HEK293 (cell line): ENCODE data around the gene SBNO2.

Experiments
- CTCF ChIA-PET: fragments of 350-600 bp; formaldehyde crosslinking; extraction: SDS; loops from one replicate; lab custom pipeline; 2021; ENCODE audit warnings: antibody characterized with exemption; lab: Yijun Ruan, JAX
- POLR2A ChIA-PET: fragments of 300-600 bp; formaldehyde crosslinking; extraction: SDS; loops from one replicate; lab custom pipeline; 2020; ENCODE audit warnings: antibody characterized with exemption, inconsistent platforms; lab: Yijun Ruan, JAX
- H3K27ac ChIP-seq: fragments of 200-500 bp; sonication (Bioruptor generic); 2 replicates; pipeline ENCODE4 v1.5.1; 2014; ENCODE audit warnings: low read depth, low read length, control low read depth, inconsistent platforms; ENCODE audit errors: extremely low read depth
- H3K36me3 ChIP-seq, 2 experiments: fragments of 200-500 bp in 1 of 2; sonication (Bioruptor generic) in 1 of 2; 1 replicate in 1 of 2; 2 replicates in 1 of 2; pipeline ENCODE4 v1.5.1; 2014 to 2017; ENCODE audit warnings: inconsistent platforms in 2 of 2, low read length in 2 of 2; ENCODE audit not compliant: control insufficient read depth in 2 of 2, insufficient read depth in 1 of 2
- H3K4me1 ChIP-seq: fragments of 200-500 bp; sonication (Bioruptor generic); 2 replicates; pipeline ENCODE4 v1.5.1; 2014; ENCODE audit warnings: mild to moderate bottlenecking, low read length, inconsistent platforms; ENCODE audit not compliant: control insufficient read depth, insufficient read depth
- H3K4me3 ChIP-seq: 2 replicates; pipeline ENCODE4 v1.5.1; 2011; ENCODE audit warnings: low read depth, mild to moderate bottlenecking, control low read depth, low read length, moderate library complexity
- H3K9me3 ChIP-seq: fragments of 200-500 bp; sonication (Bioruptor generic); 2 replicates; pipeline ENCODE4 v1.5.1; 2014; ENCODE audit warnings: low read depth, low read length, inconsistent platforms; ENCODE audit not compliant: control insufficient read depth, insufficient read depth
- EGR2 ChIP-seq: fragments of 450-650 bp; formaldehyde crosslinking; IDR thresholded peaks from 2 replicates; pipeline ENCODE4 v1.5.1; 2016; ENCODE audit warnings: low read depth, missing biosample characterization, missing genetic modification characterization
- GLIS1 ChIP-seq: fragments of 450-650 bp; formaldehyde crosslinking; IDR thresholded peaks from 2 replicates; pipeline ENCODE4 v1.5.1; 2016; ENCODE audit warnings: missing biosample characterization, missing genetic modification characterization
- GLIS2 ChIP-seq: fragments of 450-650 bp; formaldehyde crosslinking; IDR thresholded peaks from 2 replicates; pipeline ENCODE4 v1.5.1; 2016; ENCODE audit warnings: missing biosample characterization, missing genetic modification characterization
- IKZF3 ChIP-seq: fragments of 450-650 bp; IDR thresholded peaks from 2 replicates; pipeline ENCODE4 v1.5.0; 2018; ENCODE audit warnings: missing biosample characterization, mild to moderate bottlenecking, missing genetic modification characterization, moderate library complexity
- MZF1 ChIP-seq: fragments of 450-650 bp; formaldehyde crosslinking; IDR thresholded peaks from 2 replicates; pipeline ENCODE4 v1.5.1; 2017; ENCODE audit warnings: missing biosample characterization, missing genetic modification characterization, borderline replicate concordance
- OSR2 ChIP-seq: fragments of 450-650 bp; formaldehyde crosslinking; IDR thresholded peaks from 2 replicates; pipeline ENCODE4 v1.5.1; 2016; ENCODE audit warnings: missing biosample characterization, missing genetic modification characterization
- SP2 ChIP-seq: fragments of 450-650 bp; formaldehyde crosslinking; IDR thresholded peaks from 2 replicates; pipeline ENCODE4 v1.5.1; 2016; ENCODE audit warnings: missing biosample characterization, missing genetic modification characterization
- ZBTB17 ChIP-seq: fragments of 450-650 bp; formaldehyde crosslinking; IDR thresholded peaks from 2 replicates; pipeline ENCODE4 v1.5.1; 2016; ENCODE audit warnings: missing biosample characterization, missing genetic modification characterization
- ZBTB20 ChIP-seq: fragments of 450-650 bp; formaldehyde crosslinking; IDR thresholded peaks from 2 replicates; pipeline ENCODE4 v1.5.1; 2016; ENCODE audit warnings: missing biosample characterization, missing genetic modification characterization
- ZIC2 ChIP-seq: fragments of 450-650 bp; formaldehyde crosslinking; IDR thresholded peaks from 2 replicates; pipeline ENCODE4 v1.5.1; 2016; ENCODE audit warnings: missing biosample characterization, missing genetic modification characterization
- ZNF211 ChIP-seq: fragments of 450-650 bp; formaldehyde crosslinking; IDR thresholded peaks from 2 replicates; pipeline ENCODE4 v1.5.1; 2016; ENCODE audit warnings: low read depth, missing biosample characterization, missing genetic modification characterization
- ZNF223 ChIP-seq: fragments of 450-650 bp; formaldehyde crosslinking; IDR thresholded peaks from 2 replicates; pipeline ENCODE4 v1.5.1; 2016; ENCODE audit warnings: missing biosample characterization, missing genetic modification characterization
- ZNF558 ChIP-seq: fragments of 450-650 bp; formaldehyde crosslinking; IDR thresholded peaks from 2 replicates; pipeline ENCODE4 v1.5.1; 2016; ENCODE audit warnings: missing biosample characterization, missing genetic modification characterization
- ZNF600 ChIP-seq: fragments of 450-650 bp; formaldehyde crosslinking; IDR thresholded peaks from 2 replicates; pipeline ENCODE4 v1.5.1; 2016; ENCODE audit warnings: missing biosample characterization, missing genetic modification characterization
- ZNF707 ChIP-seq: fragments of 450-650 bp; formaldehyde crosslinking; IDR thresholded peaks from 2 replicates; pipeline ENCODE4 v1.5.1; 2016; ENCODE audit warnings: missing biosample characterization, missing genetic modification characterization
- TF ChIP-seq, protein P1 (sequence below): fragments of 450-650 bp; formaldehyde crosslinking; IDR thresholded peaks from 2 replicates; pipeline ENCODE4 v1.5.1; 2016; ENCODE audit warnings: missing biosample characterization, missing genetic modification characterization
- TF ChIP-seq, protein P2 (sequence below): fragments of 450-650 bp; formaldehyde crosslinking; IDR thresholded peaks from 2 replicates; pipeline ENCODE4 v1.5.1; 2016; ENCODE audit warnings: missing biosample characterization, missing genetic modification characterization, low read depth
- TF ChIP-seq, protein P3 (sequence below): fragments of 450-650 bp; formaldehyde crosslinking; IDR thresholded peaks from 2 replicates; pipeline ENCODE4 v1.5.1; 2017; ENCODE audit warnings: missing biosample characterization, missing genetic modification characterization
- TF ChIP-seq, protein P4 (sequence below): fragments of 450-650 bp; formaldehyde crosslinking; IDR thresholded peaks from 2 replicates; pipeline ENCODE4 v1.5.1; 2016; ENCODE audit warnings: missing biosample characterization, missing genetic modification characterization
- TF ChIP-seq, protein P5 (sequence below): fragments of 450-650 bp; formaldehyde crosslinking; IDR thresholded peaks from 2 replicates; pipeline ENCODE4 v1.5.1; 2016; ENCODE audit warnings: missing biosample characterization, missing genetic modification characterization, borderline replicate concordance

Gene SBNO2

DNA sequence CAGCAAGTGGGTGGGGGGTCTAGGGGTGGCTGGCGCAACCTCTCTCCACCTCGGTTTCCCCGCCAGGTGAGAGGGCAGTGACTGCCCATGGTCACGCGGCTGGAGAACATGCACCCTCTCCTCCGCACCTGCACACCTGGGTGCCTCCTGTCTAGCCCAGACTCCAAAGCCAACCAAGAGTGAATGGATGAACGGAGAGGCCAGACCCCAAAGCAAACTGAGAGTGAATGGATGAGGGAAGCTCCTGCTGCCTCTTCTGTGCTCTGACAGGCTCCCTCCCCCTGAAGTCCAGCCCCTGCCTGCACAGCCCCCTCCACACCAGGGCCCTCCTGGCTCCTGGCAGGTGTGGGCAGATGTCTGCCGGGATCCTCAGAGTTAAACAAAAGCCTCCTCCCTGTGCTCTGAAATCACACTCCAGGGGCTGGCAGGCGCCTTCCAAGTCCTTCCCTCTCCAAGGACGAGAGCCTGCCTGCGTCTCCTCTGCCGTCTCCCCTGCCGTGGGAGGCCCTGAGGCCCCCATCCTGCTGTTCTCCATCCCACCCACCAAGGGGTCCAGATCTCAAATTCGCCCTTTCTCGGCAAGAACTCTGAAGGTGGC lies 2.2 kb downstream of the SBNO2 start (continued):
- TF ChIP-seq ZBTB17 (tag by site-specific recombination) (peak; percentile 90), ZNF558 (tag by site-specific recombination) (no peak), GLIS1 (peak; percentile 58; the same call in 1 of the 2 replicates), ZNF600 (peak; percentile 78), OSR2 (tag by site-specific recombination) (no peak), SP2 (tag by site-specific recombination) (peak; percentile 46; the same call in 1 of the 2 replicates), ZNF707 (tag by site-specific recombination) (no peak), IKZF3 (tag by site-specific recombination) (peak; percentile 35; the same call in 1 of the 2 replicates), ZIC2 (peak; percentile 95), ZNF211 (no peak), ZBTB20 (no peak), EGR2 (tag by site-specific recombination) (peak; percentile 44), ZNF223 (tag by site-specific recombination) (peak; percentile 93; the same call in 1 of the 2 replicates)
- TF ChIP-seq, protein P1, sequence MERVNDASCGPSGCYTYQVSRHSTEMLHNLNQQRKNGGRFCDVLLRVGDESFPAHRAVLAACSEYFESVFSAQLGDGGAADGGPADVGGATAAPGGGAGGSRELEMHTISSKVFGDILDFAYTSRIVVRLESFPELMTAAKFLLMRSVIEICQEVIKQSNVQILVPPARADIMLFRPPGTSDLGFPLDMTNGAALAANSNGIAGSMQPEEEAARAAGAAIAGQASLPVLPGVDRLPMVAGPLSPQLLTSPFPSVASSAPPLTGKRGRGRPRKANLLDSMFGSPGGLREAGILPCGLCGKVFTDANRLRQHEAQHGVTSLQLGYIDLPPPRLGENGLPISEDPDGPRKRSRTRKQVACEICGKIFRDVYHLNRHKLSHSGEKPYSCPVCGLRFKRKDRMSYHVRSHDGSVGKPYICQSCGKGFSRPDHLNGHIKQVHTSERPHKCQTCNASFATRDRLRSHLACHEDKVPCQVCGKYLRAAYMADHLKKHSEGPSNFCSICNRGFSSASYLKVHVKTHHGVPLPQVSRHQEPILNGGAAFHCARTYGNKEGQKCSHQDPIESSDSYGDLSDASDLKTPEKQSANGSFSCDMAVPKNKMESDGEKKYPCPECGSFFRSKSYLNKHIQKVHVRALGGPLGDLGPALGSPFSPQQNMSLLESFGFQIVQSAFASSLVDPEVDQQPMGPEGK (tag by site-specific recombination): peak; percentile 24
- TF ChIP-seq, protein P2, sequence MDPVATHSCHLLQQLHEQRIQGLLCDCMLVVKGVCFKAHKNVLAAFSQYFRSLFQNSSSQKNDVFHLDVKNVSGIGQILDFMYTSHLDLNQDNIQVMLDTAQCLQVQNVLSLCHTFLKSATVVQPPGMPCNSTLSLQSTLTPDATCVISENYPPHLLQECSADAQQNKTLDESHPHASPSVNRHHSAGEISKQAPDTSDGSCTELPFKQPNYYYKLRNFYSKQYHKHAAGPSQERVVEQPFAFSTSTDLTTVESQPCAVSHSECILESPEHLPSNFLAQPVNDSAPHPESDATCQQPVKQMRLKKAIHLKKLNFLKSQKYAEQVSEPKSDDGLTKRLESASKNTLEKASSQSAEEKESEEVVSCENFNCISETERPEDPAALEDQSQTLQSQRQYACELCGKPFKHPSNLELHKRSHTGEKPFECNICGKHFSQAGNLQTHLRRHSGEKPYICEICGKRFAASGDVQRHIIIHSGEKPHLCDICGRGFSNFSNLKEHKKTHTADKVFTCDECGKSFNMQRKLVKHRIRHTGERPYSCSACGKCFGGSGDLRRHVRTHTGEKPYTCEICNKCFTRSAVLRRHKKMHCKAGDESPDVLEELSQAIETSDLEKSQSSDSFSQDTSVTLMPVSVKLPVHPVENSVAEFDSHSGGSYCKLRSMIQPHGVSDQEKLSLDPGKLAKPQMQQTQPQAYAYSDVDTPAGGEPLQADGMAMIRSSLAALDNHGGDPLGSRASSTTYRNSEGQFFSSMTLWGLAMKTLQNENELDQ (tag by site-specific recombination): no peak

DNA sequence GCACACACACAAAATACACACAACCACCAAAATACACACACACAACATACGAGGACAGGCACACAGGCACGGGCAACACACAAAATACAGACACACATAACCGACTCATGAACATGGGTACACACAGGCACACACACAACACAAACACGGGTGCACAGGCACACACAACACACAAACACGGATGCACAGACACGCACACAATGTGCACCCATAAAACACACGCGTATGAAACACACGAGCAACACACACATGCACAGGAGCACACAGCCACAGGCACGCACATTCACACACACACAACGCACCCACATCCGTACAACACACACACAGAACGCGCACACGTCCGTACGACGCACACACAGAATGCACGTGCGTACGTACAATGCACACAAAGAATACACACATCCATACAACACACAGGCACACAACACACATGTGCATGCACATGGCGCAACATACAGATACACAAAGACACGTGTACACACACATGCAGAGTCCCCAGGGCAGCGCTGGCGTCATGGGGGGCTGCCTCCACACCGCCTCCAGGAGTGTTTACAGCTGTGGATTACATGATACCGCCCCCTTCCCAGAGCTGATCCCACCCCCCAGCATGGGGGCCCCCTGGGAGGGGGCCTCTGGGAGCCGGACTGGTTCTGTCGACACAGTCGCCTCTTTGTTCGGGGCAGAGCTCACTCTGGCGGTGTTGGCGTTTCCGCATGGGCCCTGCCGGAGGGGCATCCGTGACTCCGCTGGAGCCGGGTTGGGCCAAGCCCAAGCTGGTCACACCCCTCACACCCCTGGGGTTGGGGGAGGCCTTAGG lies 2.9 kb downstream of the SBNO2 start:
- Histone ChIP-seq H3K27ac (no peak overlapping the region), H3K36me3 (peaks cover 0 to 9% of the 10 kb centered on the region in 2 experiments; a peak in 1 of 3 replicates), H3K4me1 (peaks cover 4% of the 10 kb centered on the region), H3K4me3 (no peak overlapping the region), H3K9me3 (no peaks in the 10 kb centered on the region)
- POLR2A ChIA-PET: no interaction called here
- CTCF ChIA-PET: interaction anchor here (0.6 kb wide), 1 partner anchor 55 kb away, joined by 3 read pairs; no protein-coding TSS in a partner anchor
- TF ChIP-seq, protein P3, sequence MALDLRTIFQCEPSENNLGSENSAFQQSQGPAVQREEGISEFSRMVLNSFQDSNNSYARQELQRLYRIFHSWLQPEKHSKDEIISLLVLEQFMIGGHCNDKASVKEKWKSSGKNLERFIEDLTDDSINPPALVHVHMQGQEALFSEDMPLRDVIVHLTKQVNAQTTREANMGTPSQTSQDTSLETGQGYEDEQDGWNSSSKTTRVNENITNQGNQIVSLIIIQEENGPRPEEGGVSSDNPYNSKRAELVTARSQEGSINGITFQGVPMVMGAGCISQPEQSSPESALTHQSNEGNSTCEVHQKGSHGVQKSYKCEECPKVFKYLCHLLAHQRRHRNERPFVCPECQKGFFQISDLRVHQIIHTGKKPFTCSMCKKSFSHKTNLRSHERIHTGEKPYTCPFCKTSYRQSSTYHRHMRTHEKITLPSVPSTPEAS (tag by site-specific recombination): peak; percentile 67; the same call in 1 of the 2 replicates
- TF ChIP-seq MZF1 (tag by site-specific recombination) (no peak), GLIS1 (peak; percentile 74), GLIS2 (tag by site-specific recombination) (peak; percentile 40; the same call in 1 of the 2 replicates)
- TF ChIP-seq, protein P4, sequence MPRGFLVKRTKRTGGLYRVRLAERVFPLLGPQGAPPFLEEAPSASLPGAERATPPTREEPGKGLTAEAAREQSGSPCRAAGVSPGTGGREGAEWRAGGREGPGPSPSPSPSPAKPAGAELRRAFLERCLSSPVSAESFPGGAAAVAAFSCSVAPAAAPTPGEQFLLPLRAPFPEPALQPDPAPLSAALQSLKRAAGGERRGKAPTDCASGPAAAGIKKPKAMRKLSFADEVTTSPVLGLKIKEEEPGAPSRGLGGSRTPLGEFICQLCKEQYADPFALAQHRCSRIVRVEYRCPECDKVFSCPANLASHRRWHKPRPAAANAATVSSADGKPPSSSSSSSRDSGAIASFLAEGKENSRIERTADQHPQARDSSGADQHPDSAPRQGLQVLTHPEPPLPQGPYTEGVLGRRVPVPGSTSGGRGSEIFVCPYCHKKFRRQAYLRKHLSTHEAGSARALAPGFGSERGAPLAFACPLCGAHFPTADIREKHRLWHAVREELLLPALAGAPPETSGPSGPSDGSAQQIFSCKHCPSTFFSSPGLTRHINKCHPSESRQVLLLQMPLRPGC (tag by site-specific recombination): 0 out of 2 replicates have a peak, but pooled peaks have one; percentile 19
- TF ChIP-seq, protein P5, sequence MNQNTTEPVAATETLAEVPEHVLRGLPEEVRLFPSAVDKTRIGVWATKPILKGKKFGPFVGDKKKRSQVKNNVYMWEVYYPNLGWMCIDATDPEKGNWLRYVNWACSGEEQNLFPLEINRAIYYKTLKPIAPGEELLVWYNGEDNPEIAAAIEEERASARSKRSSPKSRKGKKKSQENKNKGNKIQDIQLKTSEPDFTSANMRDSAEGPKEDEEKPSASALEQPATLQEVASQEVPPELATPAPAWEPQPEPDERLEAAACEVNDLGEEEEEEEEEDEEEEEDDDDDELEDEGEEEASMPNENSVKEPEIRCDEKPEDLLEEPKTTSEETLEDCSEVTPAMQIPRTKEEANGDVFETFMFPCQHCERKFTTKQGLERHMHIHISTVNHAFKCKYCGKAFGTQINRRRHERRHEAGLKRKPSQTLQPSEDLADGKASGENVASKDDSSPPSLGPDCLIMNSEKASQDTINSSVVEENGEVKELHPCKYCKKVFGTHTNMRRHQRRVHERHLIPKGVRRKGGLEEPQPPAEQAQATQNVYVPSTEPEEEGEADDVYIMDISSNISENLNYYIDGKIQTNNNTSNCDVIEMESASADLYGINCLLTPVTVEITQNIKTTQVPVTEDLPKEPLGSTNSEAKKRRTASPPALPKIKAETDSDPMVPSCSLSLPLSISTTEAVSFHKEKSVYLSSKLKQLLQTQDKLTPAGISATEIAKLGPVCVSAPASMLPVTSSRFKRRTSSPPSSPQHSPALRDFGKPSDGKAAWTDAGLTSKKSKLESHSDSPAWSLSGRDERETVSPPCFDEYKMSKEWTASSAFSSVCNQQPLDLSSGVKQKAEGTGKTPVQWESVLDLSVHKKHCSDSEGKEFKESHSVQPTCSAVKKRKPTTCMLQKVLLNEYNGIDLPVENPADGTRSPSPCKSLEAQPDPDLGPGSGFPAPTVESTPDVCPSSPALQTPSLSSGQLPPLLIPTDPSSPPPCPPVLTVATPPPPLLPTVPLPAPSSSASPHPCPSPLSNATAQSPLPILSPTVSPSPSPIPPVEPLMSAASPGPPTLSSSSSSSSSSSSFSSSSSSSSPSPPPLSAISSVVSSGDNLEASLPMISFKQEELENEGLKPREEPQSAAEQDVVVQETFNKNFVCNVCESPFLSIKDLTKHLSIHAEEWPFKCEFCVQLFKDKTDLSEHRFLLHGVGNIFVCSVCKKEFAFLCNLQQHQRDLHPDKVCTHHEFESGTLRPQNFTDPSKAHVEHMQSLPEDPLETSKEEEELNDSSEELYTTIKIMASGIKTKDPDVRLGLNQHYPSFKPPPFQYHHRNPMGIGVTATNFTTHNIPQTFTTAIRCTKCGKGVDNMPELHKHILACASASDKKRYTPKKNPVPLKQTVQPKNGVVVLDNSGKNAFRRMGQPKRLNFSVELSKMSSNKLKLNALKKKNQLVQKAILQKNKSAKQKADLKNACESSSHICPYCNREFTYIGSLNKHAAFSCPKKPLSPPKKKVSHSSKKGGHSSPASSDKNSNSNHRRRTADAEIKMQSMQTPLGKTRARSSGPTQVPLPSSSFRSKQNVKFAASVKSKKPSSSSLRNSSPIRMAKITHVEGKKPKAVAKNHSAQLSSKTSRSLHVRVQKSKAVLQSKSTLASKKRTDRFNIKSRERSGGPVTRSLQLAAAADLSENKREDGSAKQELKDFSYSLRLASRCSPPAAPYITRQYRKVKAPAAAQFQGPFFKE (tag by site-specific recombination): peak; percentile 20; the same call in 1 of the 2 replicates
